NCI-H446 (cell line): ENCODE results near the gene CRYAA.
"Not testable (repeated sequence)": the region's sequence is repeated elsewhere in the genome, so short reads cannot be mapped to it uniquely, and the experiment has no call there.

Experiments
- DNase-seq, 2 experiments: peaks; one replicate each; lab custom pipeline; 2025; lab: John Stamatoyannopoulos, UW

The CRYAA gene

GRCh38 chr21:43168708-43169107 lies at the start of gene CRYAA:
Gene CRYAA, plus strand, starts transcription at chr21:43169008. Its CDS starts 92 bp downstream, at chr21:43169100.
- DNase-seq, result not testable (repeated sequence)

GRCh38 chr21:43130094-43130493 lies 38.7 kb upstream of the CRYAA start:
- DNase-seq, result not testable (repeated sequence)

- not testable (repeated sequence) for DNase-seq
Measured at GRCh38 chr21:43134520-43134919, 34.3 kb upstream of the CRYAA start.

- not testable (repeated sequence) for DNase-seq
Measured at GRCh38 chr21:43138944-43139343, 29.9 kb upstream of the CRYAA start.

- not testable (repeated sequence) for DNase-seq
Measured at GRCh38 chr21:43141407-43141806, 27.4 kb upstream of the CRYAA start.

GRCh38 chr21:43146637-43147036 lies 22.2 kb upstream of the CRYAA start:
- not testable (repeated sequence) for DNase-seq

GRCh38 chr21:43147999-43148398 lies 20.8 kb upstream of the CRYAA start:
- not testable (repeated sequence) for DNase-seq

GRCh38 chr21:43149344-43149743 lies 19.5 kb upstream of the CRYAA start:
- not testable (repeated sequence) for DNase-seq

- DNase-seq, result not testable (repeated sequence)
Measured at GRCh38 chr21:43153601-43154000, 15.2 kb upstream of the CRYAA start.

- not testable (repeated sequence) for DNase-seq
Measured at GRCh38 chr21:43159279-43160175, 9.3 kb upstream of the CRYAA start.

- not testable (repeated sequence) for DNase-seq
Measured at GRCh38 chr21:43161826-43162707, 6.7 kb upstream of the CRYAA start.

- not testable (repeated sequence) for DNase-seq
Measured at GRCh38 chr21:43162708-43163205, 6.1 kb upstream of the CRYAA start.

GRCh38 chr21:43164823-43165222 lies 4.0 kb upstream of the CRYAA start:
- DNase-seq, result not testable (repeated sequence)

GRCh38 chr21:43165734-43166133 lies 3.1 kb upstream of the CRYAA start:
- DNase-seq, result not testable (repeated sequence)

- not testable (repeated sequence) for DNase-seq
Measured at GRCh38 chr21:43169230-43169886, 550 bp downstream of the CRYAA start.

GRCh38 chr21:43169891-43170290 lies 1.1 kb downstream of the CRYAA start:
- not testable (repeated sequence) for DNase-seq

GRCh38 chr21:43172812-43173211 lies 4.0 kb downstream of the CRYAA start:
- not testable (repeated sequence) for DNase-seq

GRCh38 chr21:43173438-43173837 lies 4.6 kb downstream of the CRYAA start:
- not testable (repeated sequence) for DNase-seq

GRCh38 chr21:43173930-43174329 lies 5.1 kb downstream of the CRYAA start:
- DNase-seq, result not testable (repeated sequence)

GRCh38 chr21:43174998-43175397 lies 6.2 kb downstream of the CRYAA start:
- not testable (repeated sequence) for DNase-seq

- not testable (repeated sequence) for DNase-seq
Measured at GRCh38 chr21:43176621-43177020, 7.8 kb downstream of the CRYAA start.
